OCI-LY3 (cell line): ENCODE data around the gene HEATR5B.

Experiments
- CTCF ChIP-seq: fragments of 200-600, 300-600 bp; sonication (generic); IDR thresholded peaks from 2 replicates; pipeline ENCODE4 v1.5.1; 2014; ENCODE audit warnings: antibody characterized with exemption, low read length, low read depth
- EZH2phosphoT487 ChIP-seq: fragments of 200-600 bp; shearing (Covaris generic); IDR thresholded peaks from 2 replicates; pipeline ENCODE4 v1.6.1; 2018; ENCODE audit warnings: antibody characterized with exemption, mixed run types, low read depth

GRCh38 chr2:37000988-37001556 is 83.1 kb downstream of the HEATR5B start:
- no peak for TF ChIP-seq CTCF
- TF ChIP-seq EZH2phosphoT487 = no peak
